LNCaP clone FGC (cell line): ENCODE data around the gene ARHGAP29.
"Not testable (repeated sequence)": the region's sequence is repeated elsewhere in the genome, so short reads cannot be mapped to it uniquely, and the experiment has no call there.

Experiments used
- DNase-seq: peaks from one replicate; pipeline ENCODE4 v3.0.0-alpha.2; 2011; ENCODE audit warnings: low read depth
- H3K4me3 ChIP-seq: 2 replicates; pipeline ENCODE4 v1.5.1; 2011; ENCODE audit warnings: mild to moderate bottlenecking, low read depth, low read length, control low read depth
- TF ChIP-seq, protein P1 (sequence below): IDR thresholded peaks from 2 replicates; pipeline ENCODE4 v1.5.1; 2012; ENCODE audit warnings: mild to moderate bottlenecking; ENCODE audit not compliant: control insufficient read depth, insufficient read depth; ENCODE audit errors: extremely low read depth

The ARHGAP29 gene

DNA sequence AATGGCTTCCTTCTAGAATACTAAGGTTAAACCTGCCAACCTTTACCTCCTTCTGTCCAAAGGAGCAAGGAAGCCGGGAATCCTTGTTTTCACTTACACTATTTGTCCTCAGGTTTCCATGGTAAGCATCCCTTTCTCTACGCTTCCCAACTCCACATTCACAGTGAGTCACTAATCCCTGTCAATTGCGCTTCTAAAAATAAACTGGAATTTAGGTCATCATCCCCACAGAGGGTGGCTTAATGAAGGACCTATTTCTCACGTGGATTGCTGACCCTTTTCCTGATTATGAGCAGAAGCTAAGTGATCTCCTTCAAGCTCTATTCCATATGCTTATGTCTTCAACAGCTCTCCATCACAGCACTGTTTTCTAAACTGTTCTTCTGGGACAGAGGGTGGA lies 76.6 kb downstream of the ARHGAP29 start:
- DNase-seq, result no peak
- H3K4me3 ChIP-seq, result no peak overlapping the region

DNA sequence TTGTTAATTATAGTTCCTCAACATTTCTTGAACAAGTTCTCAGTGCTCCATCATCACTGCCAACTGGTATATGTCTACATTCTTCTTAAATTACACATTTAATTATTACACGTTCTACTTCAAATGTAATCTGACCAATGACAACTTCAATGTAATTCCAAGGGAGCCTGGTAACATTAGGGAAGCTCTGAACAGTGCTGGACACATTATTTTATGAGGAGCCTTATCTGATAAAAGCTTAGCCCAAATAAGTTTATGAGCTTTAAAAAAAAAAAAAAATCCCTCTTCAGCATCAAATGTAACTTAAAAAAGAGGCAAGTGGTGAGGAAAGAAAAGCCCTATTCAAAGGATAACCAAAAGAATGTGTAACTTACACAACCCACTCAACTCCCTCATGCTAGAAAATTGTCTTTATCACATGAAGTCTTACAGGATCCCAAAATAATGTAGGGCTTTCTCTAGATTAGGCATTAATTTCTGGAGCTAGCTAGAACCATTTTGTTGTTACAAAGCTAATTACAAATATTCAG lies 81.2 kb downstream of the ARHGAP29 start:
- peak; percentile 46 for DNase-seq
- TF ChIP-seq, protein P1, sequence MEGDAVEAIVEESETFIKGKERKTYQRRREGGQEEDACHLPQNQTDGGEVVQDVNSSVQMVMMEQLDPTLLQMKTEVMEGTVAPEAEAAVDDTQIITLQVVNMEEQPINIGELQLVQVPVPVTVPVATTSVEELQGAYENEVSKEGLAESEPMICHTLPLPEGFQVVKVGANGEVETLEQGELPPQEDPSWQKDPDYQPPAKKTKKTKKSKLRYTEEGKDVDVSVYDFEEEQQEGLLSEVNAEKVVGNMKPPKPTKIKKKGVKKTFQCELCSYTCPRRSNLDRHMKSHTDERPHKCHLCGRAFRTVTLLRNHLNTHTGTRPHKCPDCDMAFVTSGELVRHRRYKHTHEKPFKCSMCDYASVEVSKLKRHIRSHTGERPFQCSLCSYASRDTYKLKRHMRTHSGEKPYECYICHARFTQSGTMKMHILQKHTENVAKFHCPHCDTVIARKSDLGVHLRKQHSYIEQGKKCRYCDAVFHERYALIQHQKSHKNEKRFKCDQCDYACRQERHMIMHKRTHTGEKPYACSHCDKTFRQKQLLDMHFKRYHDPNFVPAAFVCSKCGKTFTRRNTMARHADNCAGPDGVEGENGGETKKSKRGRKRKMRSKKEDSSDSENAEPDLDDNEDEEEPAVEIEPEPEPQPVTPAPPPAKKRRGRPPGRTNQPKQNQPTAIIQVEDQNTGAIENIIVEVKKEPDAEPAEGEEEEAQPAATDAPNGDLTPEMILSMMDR, result no peak
- no peak overlapping the region for H3K4me3 ChIP-seq

More for the DNA sequence above, 76.6 kb downstream of the ARHGAP29 start:
- TF ChIP-seq, protein P1, result no peak

DNA sequence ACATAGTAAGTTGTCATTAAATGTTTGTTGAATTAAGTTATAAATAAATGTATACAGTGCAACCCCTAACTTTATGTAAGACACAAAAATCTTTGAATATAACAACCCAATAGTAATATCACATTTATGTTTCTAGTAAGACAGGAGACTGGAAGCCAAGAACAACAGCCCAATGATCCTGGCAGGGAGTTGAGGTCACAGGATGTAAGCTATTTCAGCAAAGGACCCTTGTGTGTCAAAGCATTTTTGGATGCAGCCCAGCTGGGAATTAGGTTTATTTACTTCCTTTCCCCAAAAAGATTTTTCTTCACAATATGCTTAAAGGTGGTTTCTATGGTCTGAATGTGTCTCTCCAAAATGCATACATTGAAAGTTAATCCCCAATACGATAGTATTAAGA lies 82.4 kb downstream of the ARHGAP29 start:
- no peak overlapping the region for H3K4me3 ChIP-seq
- TF ChIP-seq, protein P1, result no peak
- no peak for DNase-seq

DNA sequence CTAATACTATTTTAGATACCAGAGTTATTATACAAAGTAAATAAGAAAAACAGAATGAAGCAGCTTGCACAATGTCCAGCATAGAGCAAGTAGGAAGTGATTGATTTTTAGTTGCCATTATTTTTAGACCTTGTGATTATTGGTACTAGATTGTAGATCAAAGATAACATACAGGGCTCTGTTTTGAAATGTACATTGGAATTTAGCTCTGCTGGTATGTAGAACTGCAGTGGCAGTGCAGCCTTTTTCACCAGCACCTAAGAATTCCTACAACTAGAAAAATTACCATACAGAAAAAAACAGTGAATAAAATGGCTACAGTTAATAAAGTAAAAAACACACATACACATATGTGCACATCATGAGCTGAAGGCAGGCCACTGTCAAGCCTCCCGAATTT lies 84.3 kb downstream of the ARHGAP29 start:
- H3K4me3 ChIP-seq, result no peak overlapping the region
- no peak for DNase-seq
- TF ChIP-seq, protein P1, result no peak

DNA sequence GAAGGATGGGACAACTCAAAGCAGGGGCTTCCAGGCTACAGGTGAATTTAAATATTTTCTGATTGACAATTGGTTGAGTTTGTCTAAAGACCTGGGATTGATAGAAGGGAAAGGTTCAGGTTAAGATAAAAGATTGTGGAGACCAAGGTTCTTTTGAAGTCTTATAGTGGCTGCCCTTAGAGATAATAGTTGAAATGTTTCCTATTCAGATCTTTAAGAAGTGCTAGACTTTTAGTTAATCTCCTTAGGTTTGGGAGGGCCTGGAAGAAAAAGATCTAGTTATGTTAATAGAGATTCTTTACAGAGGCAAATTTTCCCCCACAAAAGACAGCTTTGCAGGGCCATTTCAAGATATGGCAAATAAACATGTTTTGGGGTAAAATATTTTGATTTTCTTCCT lies 88.2 kb downstream of the ARHGAP29 start:
- not testable (repeated sequence) for DNase-seq, H3K4me3 ChIP-seq

DNA sequence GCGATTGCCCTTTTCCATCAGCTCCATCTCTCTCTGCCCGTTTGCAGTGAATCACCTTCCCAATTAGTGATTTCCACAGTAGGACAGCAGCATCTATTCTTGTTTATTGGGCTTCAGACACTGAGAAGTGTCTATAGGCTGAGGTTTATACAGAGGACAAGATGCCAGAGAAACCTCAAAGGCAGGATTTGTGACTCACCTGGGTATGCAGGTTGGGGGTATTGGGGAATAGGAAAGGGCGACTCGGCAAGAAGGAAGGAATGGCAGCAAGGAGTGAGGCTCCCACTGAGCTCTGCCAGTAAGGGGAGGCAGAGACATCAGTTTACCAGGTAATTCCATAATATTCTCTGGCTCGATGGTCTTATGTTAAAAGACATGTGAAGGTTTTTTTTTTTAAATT lies 91.1 kb downstream of the ARHGAP29 start:
- DNase-seq, result no peak
- no peak overlapping the region for H3K4me3 ChIP-seq
- TF ChIP-seq, protein P1, result no peak

DNA sequence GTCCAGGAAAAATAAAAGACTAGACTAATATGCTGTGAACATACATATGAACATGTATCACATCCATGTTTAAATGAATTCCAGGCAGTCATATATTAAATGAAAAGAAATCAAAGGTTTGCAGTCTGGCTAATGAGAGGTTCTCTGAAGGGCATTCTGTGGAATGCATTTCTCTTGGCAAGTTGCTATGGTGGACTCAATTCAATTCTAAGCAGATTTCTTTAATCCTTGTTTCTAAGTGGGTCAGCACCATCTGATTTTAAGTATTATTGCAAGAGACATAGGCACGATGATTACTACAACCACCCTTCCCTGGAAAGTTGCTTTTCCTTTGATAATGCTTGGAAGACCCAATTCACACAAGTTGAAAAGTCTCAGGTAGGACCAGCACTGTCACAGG lies 92.5 kb downstream of the ARHGAP29 start:
- no peak overlapping the region for H3K4me3 ChIP-seq
- DNase-seq, result no peak
- TF ChIP-seq, protein P1, result no peak
